Activated T-helper 1 cell treated with anti-CD3 and anti-CD28 coated beads, Interleukin-2, amount 50 U/mL, for 16 hours (primary cell): ENCODE results near the gene PGM5.

Source experiments
- DNase-seq, 2 donors: peaks; one replicate each; pipeline ENCODE4 v3.0.0-alpha.2; 2020; ENCODE audit warnings: low read depth in 1 of 2, low spot score in 1 of 2

PGM5 gene

GRCh38 chr9:68577774-68578591, 221.6 kb downstream of the PGM5 start:
- no peak for DNase-seq
